ENCODE measurements around the gene CHRNA3.

The CHRNA3 gene

DNA sequence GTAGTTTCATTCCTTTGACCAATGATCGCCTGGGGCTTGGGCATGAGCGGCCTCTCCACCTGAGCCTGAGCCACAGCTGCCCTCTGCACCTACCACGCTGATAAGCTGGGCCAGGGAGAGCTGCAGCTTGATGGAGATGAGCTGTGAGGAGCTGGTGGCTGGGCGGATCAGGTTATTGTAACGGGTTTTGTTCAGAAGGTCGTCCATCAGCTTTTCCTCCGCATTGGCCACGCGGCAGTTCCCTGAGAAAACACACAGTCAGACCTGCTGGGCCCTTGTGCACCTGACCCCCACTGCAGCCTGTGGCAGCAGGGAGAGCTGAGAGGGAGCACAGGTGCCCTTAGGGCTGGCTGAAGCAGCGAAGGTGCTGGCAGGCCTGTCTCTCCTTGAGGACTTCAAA lies 14.6 kb upstream of the CHRNA3 start:
- TF ChIP-seq EGR1 (IDR thresholded peaks at IDR 0.05) (no peak), YY1 (IDR thresholded peaks at IDR 0.05; ENCODE audit: low read depth) (no peak), ZBTB7A (IDR thresholded peaks at IDR 0.05; ENCODE audit: low read depth) (no peak), NFIC (IDR thresholded peaks at IDR 0.05) (no peak), TAF1 (IDR thresholded peaks at IDR 0.05; ENCODE audit: low read depth) (no peak), FOXM1 (IDR thresholded peaks at IDR 0.05; ENCODE audit: borderline replicate concordance, low read depth) (no peak), CEBPB (IDR thresholded peaks at IDR 0.05) (no peak), CREB1 (IDR thresholded peaks at IDR 0.05; ENCODE audit: low read depth) (no peak), TEAD4 (IDR thresholded peaks at IDR 0.05) (no peak), TCF12 (IDR thresholded peaks at IDR 0.05; ENCODE audit: low read depth) (no peak), EP300 (IDR thresholded peaks at IDR 0.05; ENCODE audit: borderline replicate concordance) (no peak), RAD21 (IDR thresholded peaks at IDR 0.05; ENCODE audit: low read depth) (no peak)
- TF ChIP-seq, protein P1, sequence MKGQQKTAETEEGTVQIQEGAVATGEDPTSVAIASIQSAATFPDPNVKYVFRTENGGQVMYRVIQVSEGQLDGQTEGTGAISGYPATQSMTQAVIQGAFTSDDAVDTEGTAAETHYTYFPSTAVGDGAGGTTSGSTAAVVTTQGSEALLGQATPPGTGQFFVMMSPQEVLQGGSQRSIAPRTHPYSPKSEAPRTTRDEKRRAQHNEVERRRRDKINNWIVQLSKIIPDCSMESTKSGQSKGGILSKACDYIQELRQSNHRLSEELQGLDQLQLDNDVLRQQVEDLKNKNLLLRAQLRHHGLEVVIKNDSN (IDR thresholded peaks at IDR 0.05): no peak
- TF ChIP-seq, protein P2, sequence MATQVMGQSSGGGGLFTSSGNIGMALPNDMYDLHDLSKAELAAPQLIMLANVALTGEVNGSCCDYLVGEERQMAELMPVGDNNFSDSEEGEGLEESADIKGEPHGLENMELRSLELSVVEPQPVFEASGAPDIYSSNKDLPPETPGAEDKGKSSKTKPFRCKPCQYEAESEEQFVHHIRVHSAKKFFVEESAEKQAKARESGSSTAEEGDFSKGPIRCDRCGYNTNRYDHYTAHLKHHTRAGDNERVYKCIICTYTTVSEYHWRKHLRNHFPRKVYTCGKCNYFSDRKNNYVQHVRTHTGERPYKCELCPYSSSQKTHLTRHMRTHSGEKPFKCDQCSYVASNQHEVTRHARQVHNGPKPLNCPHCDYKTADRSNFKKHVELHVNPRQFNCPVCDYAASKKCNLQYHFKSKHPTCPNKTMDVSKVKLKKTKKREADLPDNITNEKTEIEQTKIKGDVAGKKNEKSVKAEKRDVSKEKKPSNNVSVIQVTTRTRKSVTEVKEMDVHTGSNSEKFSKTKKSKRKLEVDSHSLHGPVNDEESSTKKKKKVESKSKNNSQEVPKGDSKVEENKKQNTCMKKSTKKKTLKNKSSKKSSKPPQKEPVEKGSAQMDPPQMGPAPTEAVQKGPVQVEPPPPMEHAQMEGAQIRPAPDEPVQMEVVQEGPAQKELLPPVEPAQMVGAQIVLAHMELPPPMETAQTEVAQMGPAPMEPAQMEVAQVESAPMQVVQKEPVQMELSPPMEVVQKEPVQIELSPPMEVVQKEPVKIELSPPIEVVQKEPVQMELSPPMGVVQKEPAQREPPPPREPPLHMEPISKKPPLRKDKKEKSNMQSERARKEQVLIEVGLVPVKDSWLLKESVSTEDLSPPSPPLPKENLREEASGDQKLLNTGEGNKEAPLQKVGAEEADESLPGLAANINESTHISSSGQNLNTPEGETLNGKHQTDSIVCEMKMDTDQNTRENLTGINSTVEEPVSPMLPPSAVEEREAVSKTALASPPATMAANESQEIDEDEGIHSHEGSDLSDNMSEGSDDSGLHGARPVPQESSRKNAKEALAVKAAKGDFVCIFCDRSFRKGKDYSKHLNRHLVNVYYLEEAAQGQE (IDR thresholded peaks at IDR 0.05; ENCODE audit: low read depth): no peak
- TF ChIP-seq, protein P3, sequence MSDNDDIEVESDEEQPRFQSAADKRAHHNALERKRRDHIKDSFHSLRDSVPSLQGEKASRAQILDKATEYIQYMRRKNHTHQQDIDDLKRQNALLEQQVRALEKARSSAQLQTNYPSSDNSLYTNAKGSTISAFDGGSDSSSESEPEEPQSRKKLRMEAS (IDR thresholded peaks at IDR 0.05): no peak

DNA sequence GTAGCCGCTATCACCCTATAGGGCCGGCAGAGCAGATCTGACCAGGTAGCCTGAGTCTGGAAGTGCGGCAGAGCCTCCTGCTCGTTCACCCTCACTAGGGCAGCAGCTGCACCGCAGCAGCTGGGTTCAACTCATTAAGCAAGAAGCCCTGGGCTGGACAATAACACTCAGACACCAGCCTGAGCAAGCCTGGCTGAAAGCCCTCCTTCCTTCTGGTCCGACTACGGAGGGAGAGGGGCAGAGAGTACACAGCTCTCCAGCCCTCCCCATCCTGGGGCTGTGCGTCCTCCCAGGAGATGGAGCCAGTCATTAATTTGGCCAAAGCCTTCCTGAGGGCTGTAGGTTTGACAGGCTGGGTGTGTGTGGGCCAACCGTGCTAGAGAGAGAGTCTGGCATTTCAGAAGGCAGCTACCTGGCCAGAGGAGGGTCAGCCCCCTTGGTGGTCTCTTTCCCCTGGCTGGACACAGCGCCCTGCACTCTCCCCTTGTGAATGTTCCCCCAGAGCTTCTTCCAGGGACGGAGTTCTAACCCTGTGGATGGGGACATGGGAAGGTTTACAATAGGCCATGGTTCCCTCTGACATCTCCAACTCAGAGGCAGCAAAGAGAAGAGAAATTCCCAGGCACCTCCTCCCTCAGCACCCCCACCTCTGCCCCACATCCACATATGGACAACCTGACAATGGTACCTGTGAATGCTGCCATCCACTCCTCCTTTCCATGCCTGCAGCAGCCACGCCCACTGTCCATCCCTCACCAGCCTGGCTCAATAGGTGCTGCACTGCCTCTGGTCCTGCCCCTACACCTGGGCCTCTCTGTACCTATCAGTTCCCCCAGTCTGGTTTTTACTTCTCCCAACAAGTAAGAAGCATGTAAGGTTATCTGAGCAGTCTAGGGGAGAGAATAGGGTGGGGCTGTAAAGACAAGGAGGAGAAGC lies 13.7 kb upstream of the CHRNA3 start:
- TF ChIP-seq NFIC (IDR thresholded peaks at IDR 0.05): no peak
- no peak for TF ChIP-seq CREB1 (IDR thresholded peaks at IDR 0.05; ENCODE audit: low read depth)
- no peak for TF ChIP-seq TCF12 (IDR thresholded peaks at IDR 0.05; ENCODE audit: low read depth)
- TF ChIP-seq TEAD4 (IDR thresholded peaks at IDR 0.05): no peak
- TF ChIP-seq, protein P3 (IDR thresholded peaks at IDR 0.05): no peak
- no peak for TF ChIP-seq ZBTB7A (IDR thresholded peaks at IDR 0.05; ENCODE audit: low read depth)
- no peak for TF ChIP-seq YY1 (IDR thresholded peaks at IDR 0.05; ENCODE audit: low read depth)
- no peak for TF ChIP-seq FOXM1 (IDR thresholded peaks at IDR 0.05; ENCODE audit: borderline replicate concordance, low read depth)
- no peak for TF ChIP-seq EP300 (IDR thresholded peaks at IDR 0.05; ENCODE audit: borderline replicate concordance)
- no peak for TF ChIP-seq CEBPB (IDR thresholded peaks at IDR 0.05)
- TF ChIP-seq, protein P2 (IDR thresholded peaks at IDR 0.05; ENCODE audit: low read depth): no peak
- TF ChIP-seq EGR1 (IDR thresholded peaks at IDR 0.05): no peak
- TF ChIP-seq RAD21 (IDR thresholded peaks at IDR 0.05; ENCODE audit: low read depth): no peak
- TF ChIP-seq TAF1 (IDR thresholded peaks at IDR 0.05; ENCODE audit: low read depth): no peak
- TF ChIP-seq, protein P1 (IDR thresholded peaks at IDR 0.05): no peak

DNA sequence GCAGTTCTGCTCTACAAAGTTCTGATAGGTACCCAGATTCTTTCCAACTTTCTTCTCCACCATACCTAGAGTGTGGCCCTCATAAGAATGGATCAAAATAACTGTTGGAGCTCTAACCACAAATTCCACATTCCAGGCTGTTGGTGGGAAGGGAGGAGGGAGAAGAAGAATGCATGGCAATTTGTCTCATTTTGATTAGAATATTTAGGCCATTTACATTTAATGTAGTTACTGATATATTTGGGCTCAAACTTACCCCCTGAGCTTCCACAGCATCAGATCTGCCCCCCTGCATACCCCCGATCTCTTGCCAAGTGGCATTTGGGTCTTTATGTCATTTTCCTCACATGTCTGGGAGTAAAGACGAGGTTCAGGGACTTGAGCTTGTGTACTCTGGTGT lies 12.6 kb upstream of the CHRNA3 start:
- TF ChIP-seq ZBTB7A (IDR thresholded peaks at IDR 0.05; ENCODE audit: low read depth) (no peak), TAF1 (IDR thresholded peaks at IDR 0.05; ENCODE audit: low read depth) (no peak), TEAD4 (IDR thresholded peaks at IDR 0.05) (no peak)

DNA sequence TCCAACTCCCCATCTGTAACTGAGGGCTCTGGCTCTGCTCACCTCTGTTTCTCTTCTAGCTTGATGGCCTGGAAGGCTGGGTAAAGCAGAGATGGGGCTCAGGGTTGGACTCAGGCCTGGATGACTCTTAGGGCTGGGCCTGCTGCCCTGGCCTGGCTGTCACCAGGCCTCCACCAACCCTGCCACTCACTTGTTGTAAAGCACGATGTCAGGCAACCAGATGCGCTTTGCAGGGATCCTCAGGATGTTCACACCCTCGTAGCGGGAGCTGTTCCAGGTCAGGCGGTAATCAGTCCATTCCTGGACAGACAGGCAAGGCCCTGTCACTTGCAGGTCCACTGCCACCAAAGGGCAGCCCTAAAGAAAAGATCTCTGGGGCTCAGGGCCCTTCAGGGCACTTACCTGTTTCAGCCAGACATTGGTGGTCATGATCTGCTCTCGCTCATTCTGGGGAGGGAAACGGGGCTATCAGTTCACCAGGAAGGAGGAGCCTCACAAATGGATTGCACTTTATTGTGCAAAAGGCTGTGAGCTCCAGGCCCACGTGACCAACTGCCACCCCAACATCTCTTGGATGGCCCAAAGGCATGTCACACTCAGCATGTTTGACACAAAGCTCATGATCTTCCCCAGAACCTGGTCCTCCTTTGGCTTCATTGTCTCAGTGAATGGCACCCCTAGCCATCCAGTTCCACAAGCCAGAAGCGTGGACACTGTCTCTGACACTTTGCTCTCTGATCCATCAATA lies 10.3 kb upstream of the CHRNA3 start:
- TF ChIP-seq TCF12 (IDR thresholded peaks at IDR 0.05; ENCODE audit: low read depth): no peak
- TF ChIP-seq, protein P1 (IDR thresholded peaks at IDR 0.05): no peak
- no peak for TF ChIP-seq FOXM1 (IDR thresholded peaks at IDR 0.05; ENCODE audit: borderline replicate concordance, low read depth)
- no peak for TF ChIP-seq NFIC (IDR thresholded peaks at IDR 0.05)
- no peak for TF ChIP-seq TEAD4 (IDR thresholded peaks at IDR 0.05)
- no peak for TF ChIP-seq TAF1 (IDR thresholded peaks at IDR 0.05; ENCODE audit: low read depth)
- no peak for TF ChIP-seq YY1 (IDR thresholded peaks at IDR 0.05; ENCODE audit: low read depth)
- TF ChIP-seq CREB1 (IDR thresholded peaks at IDR 0.05; ENCODE audit: low read depth): no peak
- no peak for TF ChIP-seq EGR1 (IDR thresholded peaks at IDR 0.05)
- TF ChIP-seq ZBTB7A (IDR thresholded peaks at IDR 0.05; ENCODE audit: low read depth): no peak
- TF ChIP-seq, protein P3 (IDR thresholded peaks at IDR 0.05): no peak
- no peak for TF ChIP-seq EP300 (IDR thresholded peaks at IDR 0.05; ENCODE audit: borderline replicate concordance)
- TF ChIP-seq, protein P2 (IDR thresholded peaks at IDR 0.05; ENCODE audit: low read depth): no peak
- TF ChIP-seq RAD21 (IDR thresholded peaks at IDR 0.05; ENCODE audit: low read depth): no peak
- no peak for TF ChIP-seq CEBPB (IDR thresholded peaks at IDR 0.05)
